Mucosa of gallbladder (tissue), 1 donor: ENCODE measurements around the gene CHD5. TPM values are rescaled to one million over a fixed set of nuclear protein-coding genes. Genes with fewer than 3 reads are reported as not detected.
"Not testable (repeated sequence)": the region's sequence is repeated elsewhere in the genome, so short reads cannot be mapped to it uniquely, and the experiment has no call there.

Experiments
- DNase-seq: peaks from one replicate; pipeline ENCODE4 v3.0.0-alpha.2; 2020; ENCODE audit warnings: low spot score
- total RNA-seq: library from RNA; stranded (reverse); gene quantifications from one replicate; pipeline ENCODE4 v1.2.1, GENCODE V29; 2021
- donor health status: DM: no; HTN: no; CAD: no.

Gene CHD5
- 0.23 TPM for total RNA-seq

DNA sequence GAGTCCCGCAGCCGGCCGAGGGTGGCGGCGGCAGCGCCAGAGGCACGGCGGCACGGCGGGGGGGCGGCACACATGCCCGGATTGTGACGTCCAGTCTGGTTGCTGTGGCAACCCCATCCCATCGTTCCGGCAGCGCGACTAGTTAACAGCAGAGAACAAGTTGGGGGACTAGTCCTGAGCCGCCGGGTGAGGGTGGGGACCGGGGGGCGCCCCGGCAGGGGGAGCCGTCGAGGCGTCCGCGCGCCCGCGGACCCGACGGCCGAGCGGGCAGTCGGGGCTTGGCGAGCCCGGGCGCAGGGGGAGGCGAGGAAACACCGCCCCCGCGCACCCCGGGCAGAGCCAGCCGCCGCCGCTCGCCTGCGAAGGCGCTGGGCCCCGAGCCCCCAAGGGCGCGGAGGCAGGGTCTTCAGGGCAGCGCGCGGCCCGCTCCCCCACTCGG, at the start of gene CHD5:
TSS of gene CHD5 (minus strand) at position 54 of the 439 bp plus-strand sequence. CDS start 298 bp downstream, outside the sequence.
- DNase-seq: no peak

DNA sequence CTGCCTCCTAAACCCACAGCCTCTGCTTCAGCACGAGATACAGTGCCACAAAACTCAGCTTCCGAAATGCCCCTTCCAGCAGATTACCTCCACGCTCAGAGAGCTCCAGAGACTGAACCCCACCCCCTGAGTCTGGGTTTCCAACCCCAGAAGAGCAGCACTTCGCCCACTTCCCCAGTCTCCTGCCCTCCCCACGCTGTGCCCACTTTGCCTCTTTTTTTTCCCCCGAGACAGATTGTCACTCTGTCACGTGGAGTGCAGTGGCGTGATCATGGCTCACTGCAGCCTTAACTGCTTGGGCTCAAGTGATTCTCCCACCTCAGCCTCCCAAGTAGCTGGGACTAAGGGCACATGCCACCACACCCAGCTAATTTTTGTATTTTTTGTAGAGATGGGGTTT, 45.5 kb upstream of the CHD5 start:
- DNase-seq: no peak

DNA sequence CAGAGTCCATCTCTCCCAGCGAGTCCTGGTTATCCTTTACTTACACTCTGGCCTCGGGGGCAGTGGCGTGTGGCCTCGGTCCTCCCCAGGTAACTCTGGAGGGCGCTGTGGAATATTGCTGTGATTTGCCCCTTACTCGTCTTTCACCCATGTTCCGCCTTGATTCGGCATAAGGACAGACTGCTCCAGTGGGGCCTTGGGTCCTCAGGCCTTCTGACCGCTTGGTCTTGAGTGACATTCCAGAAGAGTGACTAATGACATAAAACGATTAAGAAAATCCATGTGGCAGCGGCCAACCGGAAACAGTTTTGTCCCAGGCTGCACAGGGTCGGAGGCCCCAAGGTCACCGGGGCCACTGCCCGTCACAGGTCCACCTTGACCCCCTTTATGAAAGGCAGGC, 44.6 kb upstream of the CHD5 start:
- no peak for DNase-seq

DNA sequence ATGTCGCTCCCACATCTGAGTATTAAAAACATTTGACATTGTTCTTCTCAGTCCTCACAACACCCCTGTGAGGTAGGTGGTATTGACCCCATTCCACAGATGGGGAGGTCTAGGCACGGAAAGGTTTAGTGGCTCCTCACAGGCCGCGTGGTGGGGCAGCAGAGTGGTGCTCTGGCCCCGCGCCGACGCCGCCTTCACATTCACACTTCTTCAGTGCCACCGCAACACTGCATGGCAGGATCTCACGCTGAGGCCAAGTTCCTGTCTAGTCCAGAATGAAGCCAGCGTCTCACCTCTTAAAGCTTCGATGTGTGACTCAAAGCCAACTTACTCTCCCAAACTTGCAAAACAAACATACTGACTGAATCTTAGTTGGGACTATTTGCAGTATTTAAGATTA, 43.5 kb upstream of the CHD5 start:
- no peak for DNase-seq

DNA sequence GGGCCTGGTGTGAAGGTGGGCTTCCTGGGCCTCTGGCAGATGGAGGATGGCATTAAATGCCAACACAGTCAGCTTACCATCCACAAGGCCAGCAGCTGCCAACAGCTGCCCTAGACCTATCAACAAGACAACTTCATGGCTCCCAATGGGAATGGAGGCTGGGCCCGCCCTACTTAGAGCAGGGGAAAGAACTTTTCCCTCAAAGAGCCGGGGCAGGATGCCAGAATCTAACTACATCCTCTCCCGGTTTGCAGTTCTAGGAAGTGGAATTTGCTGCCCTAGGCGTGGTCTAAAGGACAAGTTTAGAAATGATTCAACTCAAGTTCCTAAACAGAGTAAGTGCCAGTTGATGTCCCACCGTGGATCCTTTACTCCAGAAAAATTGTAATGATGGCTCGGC, 42.5 kb upstream of the CHD5 start:
- no peak for DNase-seq

DNA sequence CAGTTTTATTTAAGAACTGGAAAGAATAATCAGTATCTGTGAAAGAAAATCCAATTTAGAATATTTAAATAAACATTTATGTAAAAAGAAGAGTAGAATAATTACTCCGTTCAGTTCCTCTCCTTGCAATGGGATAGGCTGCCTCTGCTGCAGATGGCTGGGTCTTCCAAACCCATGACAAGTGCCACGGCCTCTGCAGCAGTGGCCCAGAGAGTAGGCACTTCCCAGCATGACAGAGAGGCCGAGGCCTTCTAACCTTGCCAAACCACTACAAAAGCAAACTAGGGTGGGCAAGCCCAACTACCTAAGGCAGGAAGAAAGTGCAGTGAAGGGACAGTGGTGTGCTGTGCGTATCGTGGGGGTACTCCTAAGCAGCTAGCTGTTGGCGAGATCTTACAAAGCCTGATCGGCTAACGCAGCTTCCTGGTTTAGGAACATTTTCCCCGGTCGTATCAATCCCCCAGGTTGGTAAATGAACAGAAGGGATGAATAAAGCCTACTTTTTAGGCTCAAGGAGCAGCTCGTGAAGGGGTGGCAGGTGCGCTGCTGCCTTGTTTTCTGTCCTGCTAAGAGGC, 41.2 kb upstream of the CHD5 start:
- DNase-seq: no peak

DNA sequence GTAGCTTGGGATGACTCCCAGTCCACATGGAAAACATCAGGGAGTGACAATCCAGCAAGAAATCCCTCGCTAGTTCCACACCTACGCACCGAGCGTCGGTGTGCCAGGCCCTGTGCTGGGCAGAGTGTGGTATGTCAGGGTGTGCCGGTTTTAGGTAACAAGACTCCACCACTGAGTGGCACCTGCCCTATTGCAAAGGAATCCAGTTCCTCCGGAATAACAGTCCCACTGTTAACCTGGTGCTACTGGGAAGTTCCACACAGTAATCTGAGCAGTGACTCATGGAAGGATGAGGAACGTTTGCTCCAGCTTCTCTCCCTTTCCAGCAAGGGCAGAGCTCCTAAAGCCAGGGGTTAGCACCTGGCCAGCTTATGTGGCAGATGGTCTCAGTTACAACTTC, 40.1 kb upstream of the CHD5 start:
- no peak for DNase-seq

DNA sequence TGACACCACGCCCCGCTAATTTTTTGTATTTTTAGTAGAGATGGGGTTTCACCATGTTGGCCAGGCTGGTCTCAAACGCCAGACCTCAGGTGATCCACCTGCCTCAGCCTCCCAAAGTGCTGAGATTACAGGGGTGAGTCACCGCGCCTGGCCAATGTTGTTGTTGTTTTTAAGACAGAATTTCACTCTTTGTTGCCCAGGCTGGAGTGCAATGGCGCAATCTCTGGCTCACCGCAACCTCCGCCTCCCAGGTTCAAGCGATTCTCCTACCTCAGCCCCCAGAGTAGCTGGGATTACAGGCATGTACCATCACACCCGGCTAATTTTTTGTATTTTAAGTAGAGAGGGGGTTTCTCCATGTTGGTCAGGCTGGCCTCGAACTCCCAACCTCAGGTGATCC, 39.5 kb upstream of the CHD5 start:
- DNase-seq: not testable (repeated sequence)

DNA sequence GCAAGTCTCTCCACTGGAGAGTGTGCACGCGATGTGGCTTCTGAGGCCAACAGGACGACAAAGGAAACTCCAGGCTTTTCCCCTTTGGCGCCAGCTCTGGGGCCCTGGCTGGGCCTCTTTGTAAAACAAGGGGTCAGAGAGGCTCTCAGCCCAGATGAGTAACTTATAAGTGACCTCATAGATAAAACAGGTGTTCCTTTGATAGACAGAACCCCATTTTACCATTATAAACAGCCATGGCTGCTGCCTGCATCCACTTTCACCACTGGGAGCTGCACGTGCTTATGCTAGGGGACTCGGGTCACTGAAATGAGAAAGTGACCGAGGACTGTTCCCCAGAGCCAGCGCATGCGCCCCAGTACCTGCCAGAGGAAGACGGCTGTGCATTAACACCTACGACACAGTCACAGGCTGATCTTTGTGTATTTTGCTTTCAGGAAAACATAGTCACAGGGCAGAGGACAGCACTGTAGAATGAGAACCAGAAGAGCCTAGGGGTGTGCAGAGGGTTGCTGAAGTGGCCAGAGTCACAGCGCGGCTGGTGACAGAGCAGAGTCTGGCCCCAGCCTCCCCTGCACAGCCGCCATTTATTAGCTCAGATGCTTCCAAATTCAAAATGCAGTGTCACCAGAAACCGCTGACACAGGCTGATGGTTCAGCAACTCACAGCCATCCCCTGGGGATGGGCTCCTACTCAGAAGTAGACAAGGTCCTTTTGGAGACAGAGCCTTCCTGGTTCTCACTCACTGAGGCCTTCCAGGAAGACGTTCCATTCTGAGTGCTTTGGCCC, 38.4 kb upstream of the CHD5 start:
- no peak for DNase-seq

DNA sequence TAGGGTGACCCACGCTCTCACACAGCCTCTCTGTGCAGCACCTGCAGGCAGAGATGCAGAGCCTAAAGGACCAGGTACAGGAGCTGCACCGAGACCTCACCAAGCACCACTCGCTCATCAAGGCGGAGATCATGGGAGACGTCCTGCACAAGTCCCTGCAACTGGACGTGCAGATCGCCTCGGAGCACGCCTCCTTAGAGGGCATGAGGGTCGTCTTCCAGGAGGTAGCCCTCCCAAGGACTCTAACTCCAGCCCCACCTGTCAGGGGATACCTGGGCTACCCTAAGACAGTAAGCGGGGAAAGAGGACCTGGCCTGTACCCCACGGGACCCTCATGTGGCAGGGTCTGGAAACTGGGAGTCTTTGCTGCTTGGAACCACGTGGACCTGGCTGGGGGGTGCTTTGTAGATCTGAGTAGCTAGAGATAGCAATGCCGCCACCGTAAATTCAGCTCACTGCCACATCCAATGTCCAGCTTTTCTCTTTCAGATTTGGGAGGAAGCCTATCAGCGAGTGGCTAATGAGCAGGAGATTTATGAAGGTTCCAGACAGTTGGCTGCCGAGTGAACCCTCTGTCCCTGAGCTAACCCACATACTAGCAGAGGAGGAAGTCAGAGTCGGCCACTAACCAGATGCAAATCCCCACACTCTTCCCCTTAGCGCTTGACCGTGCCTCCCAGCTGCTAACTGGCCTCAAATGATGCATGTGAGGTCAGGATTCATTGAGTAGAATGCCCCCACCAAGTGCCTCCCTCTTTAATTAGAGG, 32.3 kb upstream of the CHD5 start:
- no peak for DNase-seq

DNA sequence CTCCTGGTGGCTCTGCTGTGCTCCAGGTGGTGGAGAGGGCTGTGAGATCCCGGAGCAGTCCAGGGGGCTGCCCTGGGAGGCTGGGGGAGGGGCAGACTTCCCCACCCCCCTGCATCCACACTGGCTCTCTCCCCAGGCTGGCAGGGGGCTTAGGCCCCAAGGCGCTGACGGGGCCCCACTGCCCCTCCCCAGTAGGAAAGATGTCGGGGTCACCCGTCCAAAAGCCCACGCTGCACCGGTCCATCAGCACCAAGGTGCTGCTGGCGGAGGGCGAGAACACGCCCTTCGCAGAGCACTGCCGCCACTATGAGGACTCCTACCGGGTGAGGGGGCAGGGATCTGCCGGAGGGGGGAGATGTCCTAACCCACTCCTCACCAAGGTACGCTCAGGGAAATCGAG, 31.6 kb upstream of the CHD5 start:
- no peak for DNase-seq

DNA sequence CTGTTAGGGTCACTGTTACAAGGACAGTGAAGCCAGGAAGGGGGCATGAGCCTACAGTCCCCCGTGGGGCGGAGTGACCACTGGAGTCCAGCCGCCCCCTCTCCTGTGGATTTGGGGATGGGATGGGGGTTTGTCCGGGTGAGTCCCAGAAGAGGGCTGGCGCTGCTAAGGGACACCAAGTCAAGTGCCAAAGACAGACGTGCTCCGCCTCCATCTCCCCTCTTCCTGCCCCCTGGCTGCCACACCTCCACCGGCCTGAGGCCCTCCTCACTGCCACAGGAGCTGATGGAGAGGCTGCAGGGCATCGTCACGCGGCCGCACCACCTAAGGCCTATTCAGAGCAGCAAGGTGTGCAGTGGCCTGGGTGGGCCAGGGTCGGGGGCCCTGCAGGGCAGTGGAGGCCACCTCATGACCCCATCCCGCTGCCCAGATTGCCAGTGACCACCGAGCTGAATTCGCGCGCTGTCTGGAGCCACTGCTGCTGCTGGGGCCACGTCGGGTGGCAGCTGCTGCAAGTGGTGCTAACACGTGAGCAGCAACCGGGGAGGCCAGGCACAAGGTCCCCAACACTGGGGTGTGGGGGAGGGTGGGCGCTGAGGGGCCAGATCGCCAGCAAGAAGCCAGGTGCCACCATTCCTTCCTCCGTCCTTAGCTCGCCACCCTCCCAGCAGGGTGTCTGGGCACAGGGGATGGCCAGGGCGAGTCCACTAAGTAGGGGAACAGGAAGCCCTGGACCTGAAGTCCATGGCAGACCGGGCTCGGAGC, 30.7 kb upstream of the CHD5 start:
- DNase-seq: no peak

DNA sequence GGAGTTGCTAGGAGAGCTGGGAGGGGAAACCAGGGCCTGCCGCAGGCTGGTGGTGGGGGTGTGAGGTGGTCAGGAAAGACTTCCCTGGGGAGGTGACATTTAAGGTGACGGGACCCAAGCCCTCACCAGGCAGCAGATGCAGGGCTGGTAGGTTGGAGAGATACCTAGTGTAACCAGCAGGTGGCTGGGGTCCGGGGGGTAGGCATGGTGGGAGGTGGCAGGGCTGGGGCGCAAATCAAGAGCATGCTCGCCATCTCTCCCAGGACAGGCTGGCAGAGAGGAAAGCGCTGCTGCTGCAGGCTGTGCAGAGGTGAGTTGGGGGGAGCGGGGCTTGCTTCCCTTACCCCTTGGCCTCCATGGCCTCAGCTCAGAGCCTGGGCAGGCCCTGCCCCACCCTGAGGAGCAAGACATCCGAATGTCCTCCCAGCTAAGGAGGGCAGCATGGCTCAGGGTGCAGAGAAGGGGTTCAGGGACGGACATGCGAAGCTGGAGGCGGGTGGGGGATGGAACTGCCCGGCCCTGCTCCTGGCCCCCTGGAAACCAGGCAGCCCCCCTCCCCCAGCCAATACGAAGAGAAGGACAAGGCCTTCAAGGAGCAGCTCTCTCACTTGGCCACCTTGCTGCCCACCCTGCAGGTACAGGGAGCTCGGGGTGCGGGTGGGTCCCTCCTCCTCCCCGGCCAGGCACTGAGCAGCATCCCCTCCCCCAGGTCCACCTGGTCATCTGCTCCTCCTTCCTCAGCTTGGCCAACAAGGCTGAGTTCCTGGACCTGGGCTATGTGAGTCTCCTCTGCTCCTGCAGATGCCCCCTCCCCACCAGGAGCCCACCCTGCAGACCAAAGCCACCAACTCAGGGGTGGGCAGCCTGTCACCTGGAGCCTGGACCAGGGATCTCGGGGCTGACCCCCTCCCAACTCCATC, 29.8 kb upstream of the CHD5 start:
- no peak for DNase-seq

DNA sequence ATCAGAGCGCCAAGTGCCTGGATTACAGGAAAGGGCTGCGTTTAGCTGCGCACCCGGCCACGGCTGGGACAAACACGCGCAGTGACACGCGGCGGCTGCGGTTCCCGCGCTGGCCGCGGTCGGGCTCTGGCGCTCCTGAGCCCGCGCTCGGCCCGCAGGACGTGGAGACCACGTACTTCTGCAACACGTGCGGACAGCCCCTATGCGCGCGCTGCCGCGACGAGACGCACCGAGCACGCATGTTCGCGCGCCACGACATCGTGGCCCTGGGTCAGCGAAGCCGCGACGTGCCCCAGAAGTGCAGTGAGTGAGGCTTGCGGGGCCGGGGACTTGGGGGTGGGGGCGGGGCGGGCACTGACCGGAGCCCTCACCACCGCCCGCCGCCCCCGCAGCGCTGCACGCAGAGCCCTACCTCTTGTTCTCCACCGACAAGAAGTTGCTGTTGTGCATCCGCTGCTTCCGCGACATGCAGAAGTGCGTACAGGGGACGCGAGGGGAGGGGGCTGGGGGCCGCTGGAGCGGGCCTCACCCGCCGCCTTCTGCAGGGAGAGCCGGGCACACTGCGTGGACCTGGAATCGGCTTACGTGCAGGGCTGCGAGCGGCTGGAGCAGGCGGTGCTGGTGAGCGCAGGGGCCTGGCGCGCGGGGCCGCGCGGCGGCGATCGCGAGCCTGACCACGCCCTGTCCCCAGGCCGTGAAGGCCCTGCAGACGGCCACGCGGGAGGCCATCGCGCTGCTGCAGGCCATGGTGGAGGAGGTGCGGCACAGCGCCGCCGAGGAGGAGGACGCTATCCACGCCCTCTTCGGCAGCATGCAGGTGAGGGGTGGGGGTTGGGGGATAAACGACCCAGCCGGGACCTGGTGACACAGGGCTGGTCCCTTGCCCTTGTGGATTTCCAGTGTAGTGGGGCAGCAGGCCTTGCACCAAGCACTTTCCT, 28.9 kb upstream of the CHD5 start:
- no peak for DNase-seq

DNA sequence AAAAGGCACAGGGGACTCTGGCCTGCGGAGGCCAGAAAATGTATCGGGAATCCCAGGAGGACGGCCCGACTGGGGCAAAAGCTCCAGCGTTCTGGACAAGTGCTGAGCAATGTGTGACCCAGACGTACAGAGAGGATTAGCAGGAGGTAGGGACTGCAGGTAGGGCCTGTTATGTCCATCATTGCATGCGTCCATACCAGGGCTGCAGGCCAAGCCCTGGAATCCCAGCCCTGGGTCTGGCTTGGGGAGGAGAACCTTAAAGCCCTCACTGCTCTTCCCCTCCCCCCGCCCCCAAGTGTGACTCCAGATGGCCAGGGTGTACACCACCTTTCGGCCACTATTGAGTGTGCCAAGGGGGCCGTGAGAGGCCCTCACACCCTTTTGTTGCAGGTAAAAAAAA, 27.8 kb upstream of the CHD5 start:
- no peak for DNase-seq

DNA sequence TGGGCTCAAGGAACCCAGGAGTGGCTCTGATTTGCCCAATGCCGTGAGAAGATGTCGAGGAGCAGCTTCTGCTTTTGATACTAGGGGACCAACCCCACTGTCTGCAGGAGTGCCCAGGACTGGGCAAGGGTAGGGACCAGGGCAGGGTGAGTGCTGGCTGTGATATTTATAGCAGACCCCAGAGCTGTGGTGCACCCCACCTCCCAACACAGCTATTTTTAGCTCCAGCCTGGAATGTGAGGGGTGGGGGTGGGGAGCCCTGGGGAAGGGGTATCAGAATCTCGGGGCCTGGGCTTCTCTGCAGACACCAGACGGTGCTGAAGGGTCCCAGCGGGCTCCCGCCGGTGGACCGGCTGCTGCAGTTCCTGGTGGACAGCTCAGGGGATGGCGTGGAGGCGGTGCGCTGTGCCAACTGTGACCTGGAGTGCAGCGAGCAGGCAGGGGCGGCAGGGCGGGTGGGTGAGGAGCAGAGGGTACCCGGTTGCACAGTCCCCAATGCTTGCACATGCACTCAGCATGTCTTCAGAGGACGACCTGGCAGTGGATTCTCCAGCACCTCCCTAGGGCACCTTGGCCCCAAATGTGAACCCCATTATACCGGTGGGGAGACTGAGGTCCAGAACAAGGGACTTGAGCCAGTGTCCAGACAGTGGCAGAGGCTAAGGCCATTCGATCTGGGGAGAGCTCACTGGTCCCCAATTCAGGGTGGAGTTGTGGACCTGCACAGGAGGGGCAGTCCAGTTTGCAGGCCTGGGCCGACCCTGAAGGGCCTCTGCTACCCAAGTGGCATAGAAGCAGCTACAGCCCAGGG, 27.2 kb upstream of the CHD5 start:
- DNase-seq: no peak

DNA sequence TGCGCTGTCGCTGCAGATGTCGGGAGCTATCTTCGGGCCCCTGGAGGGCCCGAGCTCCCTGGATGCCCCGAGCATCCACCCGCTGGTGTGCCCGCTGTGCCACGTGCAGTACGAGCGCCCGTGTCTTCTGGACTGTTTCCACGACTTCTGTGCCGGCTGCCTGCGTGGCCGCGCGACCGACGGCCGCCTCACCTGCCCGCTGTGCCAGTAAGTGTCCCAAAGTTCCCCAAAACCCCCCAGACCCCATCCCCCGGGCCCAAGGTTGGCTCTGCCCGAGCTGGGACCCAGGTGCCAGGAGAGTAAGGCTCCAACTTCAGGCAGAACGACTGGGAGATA, 26.4 kb upstream of the CHD5 start:
- DNase-seq: no peak

DNA sequence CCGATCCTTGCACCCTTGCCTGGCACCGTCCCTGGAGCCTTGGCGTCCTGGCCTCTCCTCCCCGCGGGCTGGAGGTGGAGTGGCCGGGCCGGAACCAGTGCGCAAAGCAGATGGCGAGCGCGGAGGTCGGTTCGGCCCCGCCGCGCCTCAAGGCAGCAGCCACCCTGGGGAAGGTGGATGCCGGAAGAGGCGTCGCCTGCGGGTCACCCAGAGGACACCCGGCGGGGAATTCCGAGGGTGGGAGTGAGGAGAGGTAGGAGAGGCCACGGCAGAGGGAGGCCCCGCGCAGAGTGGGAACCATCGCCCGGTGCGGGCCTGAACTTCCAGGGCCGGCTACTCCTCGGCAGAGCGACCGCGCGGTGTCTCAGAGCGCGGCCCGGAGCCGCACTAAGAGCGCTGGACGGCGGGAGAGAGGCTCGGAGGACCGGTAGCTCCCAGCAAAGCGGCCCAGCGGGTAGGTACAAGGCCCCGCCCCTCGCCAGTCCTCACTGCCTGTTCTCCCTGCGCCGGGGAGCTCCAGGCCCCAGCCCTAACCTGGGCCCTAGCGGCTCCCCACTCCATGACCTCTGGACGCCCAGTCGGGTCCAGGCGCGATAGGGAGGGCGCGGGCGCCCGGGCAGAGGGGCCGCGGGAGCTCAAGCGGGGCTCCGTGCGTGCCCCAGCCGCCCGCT, 25.9 kb upstream of the CHD5 start, which contains the start of gene RNF207:
TSS of gene RNF207 (plus strand) at position 271 of the 671 bp plus-strand sequence. CDS start 417 bp downstream, outside the sequence.
- no peak for DNase-seq
